Activated T-cell treated with anti-CD3 and anti-CD28 coated beads for 4 hours (primary cell): ENCODE results near the gene SHC3.

Source experiments
- DNase-seq: peaks from one replicate; pipeline ENCODE4 v3.0.0-alpha.2; 2020

SHC3 gene

DNA sequence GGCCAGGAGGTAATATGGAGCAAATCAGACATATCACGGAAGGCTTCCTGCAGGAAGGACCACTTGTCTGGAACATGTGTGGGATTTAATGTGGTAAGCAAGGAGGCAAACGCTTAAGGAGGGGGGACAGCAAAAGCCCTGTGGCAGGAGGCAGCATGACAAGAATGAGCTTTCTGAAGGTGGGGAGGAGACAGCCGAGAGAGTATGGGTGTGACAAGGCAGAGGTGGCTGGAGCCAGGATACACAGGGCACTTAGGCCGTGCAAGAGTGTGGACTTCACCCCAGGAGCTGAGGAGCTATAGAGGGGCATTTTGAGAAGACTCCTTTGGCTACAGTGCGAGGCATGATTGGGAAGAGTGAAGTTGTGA lies 201.7 kb downstream of the SHC3 start:
- no peak for DNase-seq

DNA sequence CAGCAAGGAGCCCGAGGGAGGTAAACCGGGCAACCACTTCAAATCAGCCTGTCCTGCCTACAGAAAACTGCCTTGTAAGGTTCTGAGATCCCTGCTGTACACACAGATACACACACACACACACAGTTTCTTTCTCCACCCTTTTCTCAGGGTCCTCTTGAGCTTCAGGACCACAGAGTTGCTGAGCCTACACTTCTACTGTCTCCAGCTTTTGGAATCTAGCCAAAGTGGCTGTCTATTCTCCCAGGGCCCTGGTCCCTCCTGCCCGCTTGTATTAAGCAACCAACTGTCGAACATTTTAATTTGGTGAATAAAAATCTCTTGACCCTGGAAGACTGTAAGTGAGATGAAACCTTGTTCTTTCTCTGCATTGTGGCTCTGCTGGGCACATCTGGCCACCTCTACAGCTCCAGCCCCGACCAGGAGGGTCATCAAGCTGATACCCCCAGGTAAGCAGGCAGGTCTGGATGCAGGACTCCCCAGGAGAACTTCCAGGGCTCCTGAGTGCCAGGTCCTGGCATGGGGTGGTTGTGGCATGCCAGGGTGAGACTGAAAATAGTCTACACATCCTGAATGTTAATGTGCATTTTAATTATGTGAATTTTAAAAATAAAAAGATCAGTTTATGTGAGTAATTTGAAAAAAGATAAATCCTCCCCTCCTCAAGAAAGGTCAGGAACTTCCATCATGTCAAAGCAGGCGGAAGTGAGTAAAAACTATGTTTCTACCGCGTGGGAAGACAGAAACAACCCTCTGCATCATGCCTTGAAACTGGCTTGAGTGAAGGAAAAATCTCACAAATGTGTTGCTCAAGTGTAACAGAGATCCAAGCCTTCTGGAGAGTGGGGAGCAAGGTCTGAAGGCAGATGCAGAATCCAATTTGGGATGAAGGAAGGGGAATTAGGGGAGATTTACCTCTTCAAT lies 202.4 kb downstream of the SHC3 start:
- no peak for DNase-seq

DNA sequence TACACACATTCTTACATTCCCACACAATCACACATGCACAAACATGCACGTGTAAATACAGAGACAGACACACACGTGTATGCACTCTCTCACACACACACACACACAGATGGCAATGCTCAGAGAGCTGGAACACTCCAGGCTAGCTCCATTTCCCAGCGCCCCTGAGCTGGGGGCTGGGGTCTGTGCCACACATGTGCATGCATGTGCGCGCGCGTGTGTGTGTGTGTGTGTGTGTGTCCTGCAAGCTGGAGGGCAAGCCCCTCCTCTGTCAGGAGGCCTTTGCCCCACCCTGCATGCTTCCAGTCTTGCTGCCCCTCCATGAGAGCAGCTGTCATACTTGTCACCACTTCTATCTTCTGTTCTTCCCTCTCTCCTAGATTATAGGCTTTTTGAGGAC lies 204.0 kb downstream of the SHC3 start:
- no peak for DNase-seq

DNA sequence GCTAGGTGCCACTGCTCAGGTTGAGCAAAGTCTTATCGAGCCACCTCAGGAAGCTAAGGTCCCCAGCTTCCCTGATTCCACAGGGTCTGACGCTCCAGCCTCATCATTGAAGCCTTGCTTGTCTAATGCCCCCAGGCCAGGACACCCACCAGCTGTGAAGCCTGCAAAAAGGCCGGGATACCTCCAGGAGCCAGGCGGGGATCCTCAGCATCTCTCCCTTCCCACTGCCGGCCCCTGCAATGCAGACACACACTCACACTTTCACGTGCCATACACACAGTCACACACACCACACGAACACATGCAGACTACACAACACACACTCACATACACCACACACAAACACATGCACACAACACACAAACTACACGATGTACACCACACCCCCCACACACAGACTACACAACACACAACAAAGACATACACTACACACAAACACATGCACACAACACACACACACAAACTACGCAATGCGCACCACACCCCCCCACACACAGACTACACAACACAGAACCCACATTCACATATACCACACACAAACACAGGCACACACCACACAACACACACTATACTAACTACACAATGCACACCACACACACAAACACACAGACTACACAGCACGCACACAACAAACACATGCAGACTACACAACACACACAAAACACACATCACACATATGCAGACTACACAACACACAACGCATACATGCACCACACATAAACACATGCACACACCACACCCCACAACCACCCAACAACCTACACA lies 205.2 kb downstream of the SHC3 start:
- DNase-seq = no peak

DNA sequence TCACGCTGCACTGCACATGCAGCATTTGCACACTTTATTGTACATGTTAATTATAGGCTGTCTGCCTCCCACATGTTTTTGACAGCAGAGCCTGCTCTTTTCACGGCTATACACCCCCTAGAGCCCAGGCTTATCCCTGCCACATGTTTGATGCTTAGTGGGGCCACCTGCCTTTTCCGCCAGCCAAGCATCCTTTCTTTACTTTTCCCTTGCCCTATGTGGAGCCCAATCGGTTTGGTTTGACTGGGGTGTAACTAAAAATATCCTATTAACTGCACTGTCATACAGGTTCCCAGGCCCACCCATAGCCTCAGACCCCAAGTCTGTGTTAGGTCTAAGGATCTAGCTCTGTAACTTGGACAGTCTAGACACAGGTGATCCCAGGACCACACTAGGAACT lies 206.2 kb downstream of the SHC3 start:
- DNase-seq = no peak

DNA sequence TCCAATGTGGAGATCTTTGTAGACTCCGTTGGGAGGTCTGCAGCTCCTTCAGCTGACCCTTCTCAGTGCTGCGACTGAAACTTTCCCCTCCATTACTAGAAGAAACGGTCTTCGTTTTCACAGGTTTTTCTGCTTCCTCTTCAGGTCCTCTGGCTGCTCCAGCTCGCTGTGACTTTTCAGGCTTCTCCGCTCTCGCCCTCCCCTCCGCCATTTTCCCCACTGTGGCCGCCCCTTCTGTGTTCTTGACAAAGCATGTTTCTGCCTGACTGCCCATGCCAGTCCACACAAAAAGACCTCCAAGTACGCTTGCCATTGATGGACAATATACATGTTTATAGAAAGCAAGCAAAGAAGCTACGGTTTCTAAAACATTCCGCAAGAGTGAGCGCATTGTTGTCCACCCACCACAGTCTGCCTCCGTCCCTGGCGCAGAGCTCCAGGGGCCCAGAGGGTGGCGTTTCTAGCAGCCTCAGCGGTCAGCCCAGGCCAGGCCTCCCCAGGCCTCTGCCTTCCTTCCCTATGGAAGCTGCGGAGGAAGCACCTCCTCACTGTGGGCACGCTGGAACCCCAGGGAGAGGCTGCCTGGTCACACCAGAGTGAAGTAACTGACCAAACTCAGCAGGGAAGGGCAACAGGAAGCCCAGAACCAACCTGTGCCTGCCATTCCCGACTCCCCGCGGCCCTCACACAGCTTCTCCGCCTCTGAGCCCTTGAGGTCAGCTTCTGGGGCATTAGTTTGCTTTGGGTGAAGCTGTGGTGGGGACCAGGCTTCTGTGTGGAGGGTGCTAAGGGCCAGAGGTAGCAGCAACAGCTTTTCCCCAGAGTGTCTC lies 207.3 kb downstream of the SHC3 start:
- no peak for DNase-seq

DNA sequence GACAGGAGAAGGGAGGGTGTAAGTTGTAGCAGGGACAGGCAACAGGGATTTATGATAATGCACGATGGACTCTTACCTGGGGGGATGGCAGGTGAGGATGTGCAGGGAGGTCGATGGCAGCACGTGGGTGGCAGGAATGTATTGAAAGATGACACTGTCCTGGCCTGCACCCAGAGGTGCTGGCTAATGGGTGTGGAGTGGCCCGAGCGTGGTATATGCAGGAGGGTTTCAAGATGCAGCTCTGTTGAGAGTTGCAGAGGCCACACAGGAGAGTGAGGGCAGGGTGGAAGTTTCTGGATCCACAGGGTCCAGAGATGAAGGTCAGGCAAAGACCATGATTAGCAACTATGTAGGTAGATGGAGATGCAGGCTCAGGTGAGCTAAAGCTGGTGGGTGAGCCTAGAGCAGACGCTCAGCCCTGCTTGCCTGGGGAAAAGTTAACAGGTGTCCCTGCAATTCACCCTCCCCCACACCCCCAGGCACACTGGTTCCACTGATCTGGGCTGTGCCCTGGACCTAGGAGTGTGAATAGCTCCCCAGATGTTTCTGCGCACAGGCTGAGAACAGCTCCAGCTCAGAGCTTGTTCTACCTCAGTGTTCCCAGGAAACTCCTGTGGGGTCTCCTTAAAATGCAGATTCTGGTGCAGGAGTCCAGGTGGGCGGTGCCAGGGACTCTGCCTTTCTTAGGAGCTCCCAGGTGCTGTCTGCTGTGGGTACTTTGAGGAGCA lies 208.8 kb downstream of the SHC3 start:
- no peak for DNase-seq

DNA sequence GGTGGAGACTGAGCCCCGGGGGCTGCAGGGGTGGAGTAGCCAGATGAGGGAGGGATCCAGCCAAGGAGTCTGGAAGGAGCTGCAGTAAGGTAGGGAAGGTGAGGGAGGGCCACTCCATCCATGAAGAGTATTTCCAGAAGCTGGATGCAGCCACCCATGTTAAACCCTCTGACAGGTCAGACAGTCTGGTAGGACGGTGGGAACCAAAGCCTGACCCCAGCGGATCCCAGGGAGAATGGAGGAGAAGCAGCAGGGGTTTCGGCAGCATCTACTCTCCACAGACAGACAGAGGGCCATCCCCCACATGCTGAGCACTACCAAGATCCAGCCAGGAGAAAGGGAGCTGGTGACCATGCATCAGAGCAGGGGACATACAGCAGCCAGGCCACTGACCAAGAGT lies 209.8 kb downstream of the SHC3 start:
- DNase-seq = no peak

DNA sequence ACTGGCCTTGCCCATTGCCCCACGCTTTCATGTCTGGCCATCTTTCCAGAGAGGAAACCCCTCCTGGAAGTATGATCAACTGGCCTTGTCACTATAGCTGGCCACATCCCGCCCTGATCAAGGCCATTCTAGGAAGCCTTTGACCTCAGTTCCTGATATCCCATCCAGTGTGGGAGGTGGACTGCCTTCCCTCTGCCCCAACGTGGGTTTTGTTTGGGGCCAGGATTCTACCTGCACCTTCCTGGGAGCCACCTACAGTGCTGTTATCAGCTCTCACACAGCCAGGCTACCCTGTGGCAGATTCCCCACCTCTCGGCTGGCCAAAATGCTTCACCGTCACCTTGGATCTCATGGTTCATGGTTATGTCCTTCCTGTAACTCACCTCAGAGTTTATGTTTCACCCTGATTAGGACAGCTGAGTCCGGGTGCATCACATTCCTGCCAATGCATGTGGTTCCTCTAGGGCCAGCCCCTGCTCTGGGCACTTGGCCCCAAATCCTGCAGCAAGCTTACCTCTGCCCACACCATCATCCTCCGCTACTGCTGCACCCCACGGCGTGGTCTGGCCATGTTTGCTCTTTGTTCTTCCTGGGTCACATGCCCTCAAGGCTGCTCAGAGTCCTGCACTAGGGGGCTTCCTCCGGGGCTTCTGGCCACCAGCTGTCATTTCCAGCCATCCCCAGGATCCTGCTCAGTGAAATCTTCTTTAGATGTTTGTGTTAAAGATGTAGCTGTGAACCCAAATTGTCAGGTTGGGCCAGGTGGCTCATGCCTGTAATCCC lies 211.5 kb downstream of the SHC3 start:
- no peak for DNase-seq

DNA sequence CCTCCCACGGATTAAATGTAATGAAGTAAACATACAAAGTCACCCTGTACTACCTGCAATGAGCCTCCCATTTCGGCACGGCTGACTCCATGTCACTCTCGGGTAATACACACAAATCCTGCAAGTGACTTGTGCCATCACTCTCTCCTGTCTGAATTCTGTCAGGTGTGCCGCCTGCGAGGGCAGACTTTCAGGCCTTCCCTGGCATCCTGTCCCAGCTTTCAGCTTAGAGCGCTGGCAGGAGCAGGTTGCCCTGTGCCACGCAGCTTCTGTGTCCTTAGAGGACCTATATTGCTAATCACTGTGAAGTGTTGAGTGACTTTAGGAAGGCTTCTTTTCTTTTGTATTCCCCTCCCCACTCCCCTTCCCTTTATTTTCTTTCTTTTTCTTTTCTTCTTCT lies 213.1 kb downstream of the SHC3 start:
- DNase-seq = no peak

DNA sequence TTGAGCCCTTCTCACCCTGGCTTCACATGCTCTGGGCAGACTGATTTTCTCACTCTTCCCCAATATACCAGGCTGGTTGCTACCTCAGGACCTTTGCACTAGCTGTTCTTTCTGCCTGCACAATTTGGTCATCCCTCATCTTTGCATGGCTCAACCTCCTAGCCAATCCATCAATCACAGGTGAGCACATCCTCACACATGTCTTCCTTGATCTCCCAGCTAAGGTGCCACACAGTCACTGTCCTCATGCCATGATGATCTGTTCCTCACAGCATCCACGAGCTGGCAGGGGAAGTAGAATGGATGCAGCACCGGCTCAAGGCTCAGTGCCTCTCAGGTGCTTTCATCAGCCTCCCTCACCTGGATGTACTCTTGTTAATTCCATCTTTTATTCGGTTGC lies 218.0 kb downstream of the SHC3 start:
- no peak for DNase-seq

DNA sequence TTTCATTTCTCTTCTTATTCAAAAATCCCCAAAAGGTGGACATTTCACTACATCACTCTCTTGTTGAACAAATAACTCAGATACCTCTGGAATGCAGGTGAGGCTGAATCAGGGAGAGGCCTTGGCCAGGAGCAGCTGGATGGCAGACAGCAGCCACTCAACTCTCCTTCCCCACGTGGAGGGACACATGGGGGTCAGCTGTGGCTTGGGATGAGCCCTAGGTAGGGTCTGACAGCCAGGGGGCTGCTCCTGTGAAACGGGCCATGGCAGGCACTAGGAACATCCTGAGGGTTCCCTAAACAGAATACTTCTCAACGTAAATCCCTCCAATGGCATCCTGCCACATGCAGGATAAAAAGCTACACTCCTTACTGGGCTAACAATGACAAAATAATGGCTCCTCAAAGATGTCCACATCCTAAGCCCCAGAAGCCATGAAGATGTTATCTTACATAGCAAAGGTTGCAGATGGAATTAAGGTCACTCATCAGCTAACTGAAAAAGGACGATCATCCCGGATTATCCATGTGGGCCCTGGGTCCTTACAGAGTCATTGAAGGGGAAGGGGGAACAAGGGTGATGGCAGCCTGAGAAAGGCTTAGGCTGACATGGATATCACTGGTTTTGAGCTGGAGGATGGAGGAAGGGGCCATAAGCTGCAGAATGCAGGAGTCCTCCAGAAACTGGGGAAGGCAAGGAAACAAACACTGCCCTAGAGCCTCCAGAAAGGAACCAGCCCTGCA lies 218.7 kb downstream of the SHC3 start:
- no peak for DNase-seq

DNA sequence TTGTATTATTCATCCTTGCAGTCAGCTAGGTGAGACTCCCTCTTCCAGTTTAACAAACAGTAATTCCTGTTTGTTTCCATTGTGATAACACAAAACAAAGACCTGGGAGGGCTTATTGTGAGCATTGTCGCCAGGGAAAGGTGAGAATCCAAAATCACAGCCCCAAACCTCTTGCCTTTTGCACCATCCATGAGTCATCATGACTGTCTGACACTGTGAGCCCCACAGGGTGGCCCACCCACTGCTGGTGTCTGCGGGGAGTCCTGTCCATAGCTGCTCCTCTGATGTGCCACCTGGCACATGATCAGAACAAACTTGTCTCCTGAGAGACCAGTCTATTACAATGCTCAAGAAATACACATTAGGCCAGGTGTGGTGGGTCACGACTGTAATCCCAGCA lies 221.1 kb downstream of the SHC3 start:
- DNase-seq = no peak
